ENCODE results near the gene KCNA3.

KCNA3 gene

GRCh38 chr1:110637475-110637874 lies 37.3 kb downstream of the KCNA3 start:
- no peak for TF ChIP-seq CTCF (IDR thresholded peaks at IDR 0.05; ENCODE audit: low read depth, low read length, missing control alignments)
- no peak overlapping the region for H3K4me3 ChIP-seq (replicated peaks; ENCODE audit: low read depth, low read length)
- no peak for DNase-seq (ENCODE audit: extremely low read depth, low read depth)

DNA sequence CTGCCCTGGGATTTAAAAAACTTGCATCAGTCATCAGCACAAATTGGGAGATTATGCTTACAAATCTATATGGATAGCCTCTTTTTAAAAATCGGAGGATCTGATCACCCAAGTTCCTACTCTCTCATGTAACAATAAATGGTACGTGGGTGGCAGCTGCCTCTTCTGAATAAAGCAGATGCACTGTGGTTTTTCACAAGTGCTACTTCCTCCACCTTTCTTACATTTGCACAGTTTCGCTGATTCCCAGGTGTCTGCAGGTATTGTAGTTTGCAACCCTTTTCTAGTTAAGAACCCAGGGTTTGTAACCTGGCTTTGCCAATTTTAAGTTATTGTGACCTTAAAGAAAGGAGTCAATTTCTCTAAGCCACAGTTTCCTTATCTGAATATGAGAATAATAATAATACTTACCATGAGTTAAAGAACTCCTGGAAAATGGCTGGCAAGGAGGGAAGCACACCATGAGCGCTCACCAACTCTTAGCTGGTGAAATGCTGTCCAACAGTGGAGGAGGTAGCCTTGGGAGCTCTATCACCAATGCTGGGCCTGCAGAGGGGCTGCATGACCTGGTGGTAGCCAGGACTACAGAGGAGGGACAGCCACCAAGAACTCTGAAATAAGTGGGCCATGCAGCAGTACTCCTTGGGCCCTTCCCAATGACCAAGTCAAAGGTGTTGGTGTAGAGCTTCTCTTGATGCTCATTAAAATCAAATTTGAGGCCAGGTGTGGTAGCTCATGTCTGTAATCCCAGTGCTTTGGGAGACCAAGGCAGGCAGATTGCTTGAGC lies 38.4 kb downstream of the KCNA3 start:
- no peak overlapping the region for H3K4me3 ChIP-seq (replicated peaks; ENCODE audit: low read depth, low read length)
- TF ChIP-seq CTCF (IDR thresholded peaks at IDR 0.05; ENCODE audit: low read depth, low read length, missing control alignments), result no peak
- DNase-seq (ENCODE audit: extremely low read depth, low read depth), result no peak

- DNase-seq (ENCODE audit: extremely low read depth, low read depth), result no peak
- H3K4me3 ChIP-seq (replicated peaks; ENCODE audit: low read depth, low read length), result no peak overlapping the region
- TF ChIP-seq CTCF (IDR thresholded peaks at IDR 0.05; ENCODE audit: low read depth, low read length, missing control alignments), result no peak
Measured at GRCh38 chr1:110635434-110635833, 39.3 kb downstream of the KCNA3 start.

DNA sequence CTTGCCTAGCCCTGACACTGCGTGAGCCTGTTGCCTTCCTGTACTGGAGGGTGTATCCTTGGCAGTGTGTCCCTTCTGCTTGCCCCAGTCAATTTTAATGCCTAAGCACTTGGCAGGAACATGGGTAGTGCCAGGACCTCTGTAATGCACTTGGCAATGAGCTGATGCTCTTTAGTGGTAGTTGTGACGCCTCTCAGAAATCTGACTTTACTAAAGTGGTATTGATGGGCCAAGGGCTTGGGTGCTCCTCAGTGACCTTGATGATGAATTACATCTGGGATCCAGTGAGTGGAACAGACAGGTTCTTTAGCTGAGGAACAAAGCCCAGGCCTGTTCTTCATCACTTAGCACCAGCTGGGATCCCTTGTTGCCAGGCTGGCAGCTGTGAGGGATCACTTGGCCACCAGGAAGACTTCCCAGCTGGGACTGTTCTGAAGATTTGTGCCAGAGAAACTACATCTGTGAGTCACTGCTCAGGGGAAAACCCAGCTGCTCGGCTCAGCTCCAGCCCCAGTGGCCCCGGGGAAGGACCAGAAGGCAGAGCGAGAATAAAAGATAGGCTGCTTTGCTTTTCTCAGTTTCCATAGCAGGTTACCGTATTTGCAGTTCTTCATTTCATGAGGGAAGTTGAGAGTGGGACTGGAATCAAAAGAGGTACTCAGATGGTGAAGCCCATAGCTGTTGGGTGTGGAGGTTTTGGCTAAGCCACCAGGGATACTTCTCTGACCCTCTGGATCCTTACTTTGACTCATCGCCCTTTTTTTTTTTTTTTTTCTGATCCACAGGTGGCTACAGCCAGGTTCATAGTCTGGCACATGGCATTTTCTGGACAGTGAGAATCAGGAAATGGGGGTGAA lies 40.1 kb downstream of the KCNA3 start:
- no peak for TF ChIP-seq CTCF (IDR thresholded peaks at IDR 0.05; ENCODE audit: low read depth, low read length, missing control alignments)
- no peak overlapping the region for H3K4me3 ChIP-seq (replicated peaks; ENCODE audit: low read depth, low read length)
- DNase-seq (ENCODE audit: extremely low read depth, low read depth), result no peak

GRCh38 chr1:110634086-110634454 lies 40.7 kb downstream of the KCNA3 start:
- H3K4me3 ChIP-seq (replicated peaks; ENCODE audit: low read depth, low read length), result no peak overlapping the region
- no peak for TF ChIP-seq CTCF (IDR thresholded peaks at IDR 0.05; ENCODE audit: low read depth, low read length, missing control alignments)
- DNase-seq (ENCODE audit: extremely low read depth, low read depth), result no peak

- DNase-seq (ENCODE audit: extremely low read depth, low read depth), result no peak
- H3K4me3 ChIP-seq (replicated peaks; ENCODE audit: low read depth, low read length), result no peak overlapping the region
- TF ChIP-seq CTCF (IDR thresholded peaks at IDR 0.05; ENCODE audit: low read depth, low read length, missing control alignments), result no peak
Measured at GRCh38 chr1:110633646-110634030, 41.1 kb downstream of the KCNA3 start.
